Smooth muscle cell of bladder (primary cell): ENCODE measurements around the gene IFNA16. TPM values are rescaled to one million over a fixed set of nuclear protein-coding genes. Genes with fewer than 3 reads are reported as not detected.

ENCODE experiments used
- total RNA-seq: library from RNA; depleted of rRNA; stranded (reverse); fragments of >200 nt; gene quantifications from 2 replicates; pipeline ENCODE4 v1.2.3, GENCODE V29; 2014

The IFNA16 gene
- total RNA-seq = not detected in 2 replicates

GRCh38 chr9:21217211-21217610 is at the start of gene IFNA16:
Gene IFNA16, minus strand, starts transcription at chr9:21217311. Its CDS starts 6 bp downstream, at chr9:21217305.

GRCh38 chr9:21239911-21240310 is 22.8 kb upstream of the IFNA16 start, which contains the start of gene IFNA14:
Gene IFNA14, minus strand, starts transcription at chr9:21240005. Its CDS starts 70 bp downstream, at chr9:21239935.

GRCh38 chr9:21228122-21228521 is 11.0 kb upstream of the IFNA16 start, which contains the start of gene IFNA17:
Gene IFNA17, minus strand, starts transcription at chr9:21228222. Its CDS starts 49 bp downstream, at chr9:21228173.

GRCh38 chr9:21207043-21207442 is 10.1 kb downstream of the IFNA16 start, which contains the start of gene IFNA10:
Gene IFNA10, minus strand, starts transcription at chr9:21207143. Its CDS starts 46 bp downstream, at chr9:21207097.

DNA sequence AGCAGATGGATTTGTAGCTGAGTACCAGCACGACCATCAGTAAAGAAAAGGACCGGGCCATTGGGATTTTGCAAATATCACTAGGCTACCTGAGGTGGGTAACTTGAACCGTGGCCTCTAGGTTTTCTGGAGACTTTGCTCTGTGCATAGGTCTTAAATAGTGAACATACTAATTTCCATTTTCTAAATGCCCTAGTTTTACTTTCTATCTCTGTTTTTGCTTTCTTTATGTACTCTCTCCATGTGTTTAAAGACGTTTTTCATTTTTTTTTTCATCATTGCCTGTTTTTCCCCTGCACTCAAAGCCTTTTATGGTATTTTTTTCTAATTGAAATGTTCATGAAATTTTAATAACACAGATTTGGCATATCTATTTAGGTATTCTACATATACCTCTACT is 15.0 kb downstream of the IFNA16 start, which contains the start of gene IFNA7:
IFNA7 (minus strand) TSS at position 101 of the 400 bp plus-strand sequence; CDS start at position 61, 40 bp downstream.

DNA sequence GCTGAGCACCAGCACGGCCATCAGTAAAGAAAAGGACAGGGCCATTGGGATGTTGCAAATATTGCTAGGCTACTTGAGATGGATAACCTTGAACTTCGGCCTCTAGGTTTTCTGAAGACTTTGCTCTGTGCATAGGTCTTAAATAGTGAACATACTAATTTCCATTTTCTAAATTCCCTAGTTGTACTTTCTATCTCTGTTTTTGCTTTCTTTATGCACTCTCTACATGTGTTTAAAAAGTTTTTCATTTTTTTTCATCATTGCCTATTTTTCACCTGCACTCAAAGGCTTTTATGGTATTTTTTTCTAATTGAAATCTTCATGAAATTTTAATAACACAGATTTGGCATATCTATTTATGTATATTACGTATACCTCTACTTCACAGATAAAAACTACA is 29.6 kb downstream of the IFNA16 start, which contains the start of gene IFNA4:
IFNA4 (minus strand) TSS at position 101 of the 400 bp plus-strand sequence; CDS start at position 45, 56 bp downstream.

DNA sequence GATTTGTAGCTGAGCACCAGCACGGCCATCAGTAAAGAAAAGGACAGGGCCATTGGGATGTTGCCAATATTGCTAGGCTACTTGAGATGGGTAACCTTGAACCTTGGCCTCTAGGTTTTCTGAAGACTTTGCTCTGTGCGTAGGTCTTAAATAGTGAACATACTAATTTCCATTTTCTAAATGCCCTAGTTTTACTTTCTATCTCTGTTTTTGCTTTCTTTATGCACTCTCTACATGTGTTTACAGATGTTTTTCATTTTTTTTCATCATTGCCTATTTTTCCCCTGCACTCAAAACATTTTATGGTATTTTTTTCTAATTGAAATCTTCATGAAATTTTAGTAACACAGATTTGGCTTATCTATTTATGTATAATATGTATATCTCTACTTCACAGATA is 50.6 kb downstream of the IFNA16 start, which contains the start of gene IFNA21:
IFNA21 (minus strand) TSS at position 101 of the 400 bp plus-strand sequence; CDS start at position 53, 48 bp downstream.

Other genes with a start within 250 kb of the IFNA16 start
- 6.9 and 7.0 TPM in 2 replicates for gene HACD4, start 185.7 kb downstream of the IFNA16 start, total RNA-seq
- not detected in 2 replicates for gene IFNB1, start 139.4 kb downstream of the IFNA16 start, total RNA-seq
- not detected in 2 replicates for gene IFNW1, start 75.5 kb downstream of the IFNA16 start, total RNA-seq
- not detected in 2 replicates for gene IFNA21, start 50.7 kb downstream of the IFNA16 start, total RNA-seq
- gene IFNA4, start 29.7 kb downstream of the IFNA16 start, total RNA-seq = not detected in 2 replicates
- gene IFNA7, start 15.1 kb downstream of the IFNA16 start, total RNA-seq = not detected in 2 replicates
- not detected in 2 replicates for gene IFNA10, start 10.2 kb downstream of the IFNA16 start, total RNA-seq
- gene IFNA17, start 10.9 kb upstream of the IFNA16 start, total RNA-seq = not detected in 2 replicates
- not detected in 2 replicates for gene IFNA14, start 22.7 kb upstream of the IFNA16 start, total RNA-seq
- not detected in 2 replicates for gene IFNA5, start 88.0 kb upstream of the IFNA16 start, total RNA-seq
- 29.2 and 37.3 TPM in 2 replicates for gene KLHL9, start 118.1 kb upstream of the IFNA16 start, total RNA-seq
- gene IFNA6, start 133.6 kb upstream of the IFNA16 start, total RNA-seq = not detected in 2 replicates
- gene IFNA13, start 150.7 kb upstream of the IFNA16 start, total RNA-seq = not detected in 2 replicates
- not detected in 2 replicates for gene IFNA2, start 168.1 kb upstream of the IFNA16 start, total RNA-seq
- gene IFNA8, start 191.8 kb upstream of the IFNA16 start, total RNA-seq = not detected in 2 replicates
- gene IFNA1, start 223.1 kb upstream of the IFNA16 start, total RNA-seq = not detected in 2 replicates